Testis (tissue), 3 donors: ENCODE results near the gene AP1M1. TPM values are rescaled to one million over a fixed set of nuclear protein-coding genes. Genes with fewer than 3 reads are reported as not detected.

Source experiments
- DNase-seq: peaks from one replicate; pipeline ENCODE4 v3.0.0-alpha.2; 2019
- H3K27ac ChIP-seq, 2 donors: fragments of 200-600 bp; sonication (generic); one replicate each; pipeline ENCODE4 v1.5.1; 2019
- H3K27me3 ChIP-seq: fragments of 200-600 bp; sonication (generic); one replicate; pipeline ENCODE4 v1.5.1; 2019
- H3K36me3 ChIP-seq: fragments of 200-600 bp; sonication (generic); one replicate; pipeline ENCODE4 v1.5.1; 2017; ENCODE audit warnings: low read depth; ENCODE audit errors: missing control alignments
- H3K4me1 ChIP-seq: fragments of 200-600 bp; sonication (generic); one replicate; pipeline ENCODE4 v1.5.1; 2019
- H3K4me3 ChIP-seq, 2 donors: fragments of 200-600 bp; sonication (generic); one replicate each; pipeline ENCODE4 v1.5.1; 2017 to 2019
- H3K9me3 ChIP-seq: fragments of 200-600 bp; sonication (generic); one replicate; pipeline ENCODE4 v1.5.1; 2017
- CTCF ChIP-seq, 3 experiments: fragments of 450-650 bp in 2 of 3; fragments of 200-600 bp in 1 of 3; sonication (generic) in 1 of 3; IDR thresholded peaks; one replicate each; pipeline ENCODE4 v1.5.1; 2016 to 2019; ENCODE audit warnings: antibody characterized with exemption in 3 of 3, mild to moderate bottlenecking in 2 of 3, moderate library complexity in 1 of 3
- POLR2A ChIP-seq: fragments of 450-650 bp; IDR thresholded peaks from one replicate; pipeline ENCODE4 v1.6.1; 2017; ENCODE audit warnings: antibody characterized with exemption, mild to moderate bottlenecking, moderate library complexity
- WGBS, 2 donors: methylation state at CpG; one replicate each; pipeline ENCODE4 v1.1.5; 2018; 5-methylcytosine and 5-hydroxymethylcytosine counted together
- intact Hi-C: fragments of 100-400 bp; cut with DNase I; formaldehyde crosslinking; loops from one replicate; pipeline ENCODE4 v1.15.1; 2023; ENCODE audit warnings: low total_unique reads
- polyA plus RNA-seq: library from polyadenylated mRNA; stranded (reverse); fragments of 350-450 nt; fragmentation: Illumina TruSeq; extraction: RNeasy Lipid Tissue Mini Kit (QIAGEN cat#74804); gene quantifications from one replicate; pipeline ENCODE4 v1.2.3, GENCODE V29; 2014; ENCODE audit warnings: low read depth, low replicate concordance; ENCODE audit not compliant: insufficient read depth
- total RNA-seq, 2 donors: library from RNA; depleted of rRNA; stranded (reverse); fragments of >200 nt; gene quantifications; one replicate each; pipeline ENCODE4 v1.2.3, GENCODE V29; 2016

Gene AP1M1
- total and polyA plus RNA-seq, 3 donors from 2014 or later, result 134 to 172 (median 145) TPM

- TF ChIP-seq CTCF (IDR thresholded peaks at IDR 0.05) (no peak), POLR2A (no peak)
- intact Hi-C loops, result no loop called here
- H3K9me3 ChIP-seq, result no peaks in the 10 kb centered on the region
- no peak for DNase-seq
- WGBS, 2 donors, result 64 to 68% methylated on average over 11 to 14 of the region's 14 CpGs
- H3K27me3 ChIP-seq, result no peaks in the 10 kb centered on the region
- no peak overlapping the region for H3K27ac ChIP-seq
- H3K36me3 ChIP-seq, result no peaks in the 10 kb centered on the region
- H3K4me3 ChIP-seq, result no peak overlapping the region
- no peaks in the 10 kb centered on the region for H3K4me1 ChIP-seq
Measured at GRCh38 chr19:16160943-16161560, 36.7 kb upstream of the AP1M1 start.

- DNase-seq, result no peak
- Histone ChIP-seq H3K27me3 (no peaks in the 10 kb centered on the region), H3K27ac (no peak overlapping the region), H3K4me3 (no peak overlapping the region), H3K4me1 (no peaks in the 10 kb centered on the region), H3K36me3 (no peaks in the 10 kb centered on the region), H3K9me3 (no peaks in the 10 kb centered on the region)
- 53 to 93% methylated on average over 3 of the region's 3 CpGs for WGBS, 2 donors
- intact Hi-C loops, result no loop called here
- TF ChIP-seq CTCF (IDR thresholded peaks at IDR 0.05) (no peak), POLR2A (no peak)
Measured at GRCh38 chr19:16161840-16162239, 35.9 kb upstream of the AP1M1 start.

GRCh38 chr19:16164222-16164890 is 33.4 kb upstream of the AP1M1 start:
- TF ChIP-seq POLR2A, result no peak
- TF ChIP-seq CTCF (IDR thresholded peaks at IDR 0.05), result no peak
- Histone ChIP-seq H3K4me3 (no peak overlapping the region), H3K4me1 (no peaks in the 10 kb centered on the region), H3K9me3 (no peaks in the 10 kb centered on the region), H3K27me3 (no peaks in the 10 kb centered on the region), H3K27ac (no peak overlapping the region), H3K36me3 (no peaks in the 10 kb centered on the region)
- 89 to 90% methylated on average over 13 of the region's 13 CpGs for WGBS, 2 donors
- intact Hi-C loops, result no loop called here
- no peak for DNase-seq

GRCh38 chr19:16166417-16166816 is 31.3 kb upstream of the AP1M1 start:
- no peak for DNase-seq
- no peaks in the 10 kb centered on the region for H3K36me3 ChIP-seq
- H3K4me3 ChIP-seq, result no peak overlapping the region
- TF ChIP-seq POLR2A (no peak), CTCF (IDR thresholded peaks at IDR 0.05) (no peak)
- intact Hi-C loops, result no loop called here
- H3K9me3 ChIP-seq, result no peaks in the 10 kb centered on the region
- H3K27ac ChIP-seq, result no peak overlapping the region
- no peaks in the 10 kb centered on the region for H3K27me3 ChIP-seq
- 100% methylated on average over 1 of the region's 1 CpG for WGBS, 2 donors
- H3K4me1 ChIP-seq, result no peaks in the 10 kb centered on the region

GRCh38 chr19:16167055-16167454 is 30.7 kb upstream of the AP1M1 start:
- TF ChIP-seq CTCF (IDR thresholded peaks at IDR 0.05) (no peak), POLR2A (no peak)
- intact Hi-C loops, result no loop called here
- Histone ChIP-seq H3K4me3 (no peak overlapping the region), H3K4me1 (no peaks in the 10 kb centered on the region), H3K27ac (no peak overlapping the region), H3K27me3 (no peaks in the 10 kb centered on the region), H3K36me3 (no peaks in the 10 kb centered on the region), H3K9me3 (no peaks in the 10 kb centered on the region)
- DNase-seq, result no peak
- 92 to 95% methylated on average over 5 of the region's 5 CpGs for WGBS, 2 donors
